AG10803 (cell line): ENCODE results near the gene IMMP2L.
A peak's percentile ranks its signal among the peaks of the same experiment; 100 is the strongest.

Experiments used
- DNase-seq: peaks from one replicate; pipeline ENCODE4 v3.0.0; 2010; ENCODE audit warnings: low read depth
- H3K4me3 ChIP-seq: 2 replicates; pipeline ENCODE4 v1.5.1; 2011; ENCODE audit warnings: mild to moderate bottlenecking, low read length, control low read depth
- CTCF ChIP-seq: conservative IDR thresholded peaks from 2 replicates; pipeline ENCODE4 v1.5.1; 2011; ENCODE audit warnings: mild to moderate bottlenecking, low read length, control low read depth, inconsistent platforms

The IMMP2L gene

GRCh38 chr7:111012799-111013675 lies 549.3 kb downstream of the IMMP2L start:
- DNase-seq: no peak
- no peak overlapping the region for H3K4me3 ChIP-seq
- no peak for TF ChIP-seq CTCF

GRCh38 chr7:111012149-111012548 lies 550.1 kb downstream of the IMMP2L start:
- no peak for TF ChIP-seq CTCF
- H3K4me3 ChIP-seq: no peak overlapping the region
- DNase-seq: peak; percentile 5

- peak; percentile 16 for DNase-seq
- no peak for TF ChIP-seq CTCF
- H3K4me3 ChIP-seq: no peak overlapping the region
Observed at GRCh38 chr7:111011520-111011919, 550.8 kb downstream of the IMMP2L start.

GRCh38 chr7:111010798-111011197 lies 551.5 kb downstream of the IMMP2L start:
- no peak for DNase-seq
- TF ChIP-seq CTCF: no peak

GRCh38 chr7:111009526-111010040 lies 552.7 kb downstream of the IMMP2L start:
- TF ChIP-seq CTCF: no peak
- no peak for DNase-seq

More at GRCh38 chr7:111010798-111011197, 551.5 kb downstream of the IMMP2L start:
- H3K4me3 ChIP-seq: no peak overlapping the region

GRCh38 chr7:111006691-111007090 lies 555.6 kb downstream of the IMMP2L start:
- peak; percentile 46 for DNase-seq
- no peak for TF ChIP-seq CTCF
- H3K4me3 ChIP-seq: no peak overlapping the region

More at GRCh38 chr7:111009526-111010040, 552.7 kb downstream of the IMMP2L start:
- H3K4me3 ChIP-seq: no peak overlapping the region

- TF ChIP-seq CTCF: no peak
- no peak overlapping the region for H3K4me3 ChIP-seq
- DNase-seq: no peak
Observed at GRCh38 chr7:111006040-111006439, 556.3 kb downstream of the IMMP2L start.
